GM12878 (cell line): Measurements from ENCODE around the gene B4GALT5. TPM values are rescaled to one million over a fixed set of nuclear protein-coding genes. Genes with fewer than 3 reads are reported as not detected.

ENCODE experiments used
- ATAC-seq: fragments of 200-7000 bp; cut with Tn5 transposase; 3 replicates; pipeline ENCODE4 v1.9.1; 2020; ENCODE audit warnings: mild to moderate bottlenecking, moderate library complexity
- BruUV-seq: library from RNA; stranded (reverse); fragments of 400-500 nt; replicated peaks from 2 replicates; lab custom pipeline; 2021; lab: Mats Ljungman, UMichigan
- CTCF ChIA-PET: fragments of 300-600 bp; sonication (Branson Sonifier 250); formaldehyde crosslinking; extraction: SDS; loops from one replicate; lab custom pipeline; 2021; ENCODE audit warnings: inconsistent platforms; lab: Yijun Ruan, JAX
- POLR2A ChIA-PET: fragments of 350-600 bp; formaldehyde crosslinking; extraction: SDS; loops from one replicate; lab custom pipeline; 2021; ENCODE audit warnings: inconsistent platforms; lab: Charles Lee
- RAD21 ChIA-PET: fragments of 300-600 bp; sonication (Branson Sonifier 250); formaldehyde crosslinking; loops from one replicate; lab custom pipeline; 2023; ENCODE audit warnings: antibody characterized with exemption; ENCODE audit not compliant: unreplicated experiment; lab: Charles Lee
- SMC1A ChIA-PET: fragments of 300-600 bp; sonication (Branson Sonifier 250); formaldehyde crosslinking; loops from one replicate; lab custom pipeline; 2023; ENCODE audit not compliant: unreplicated experiment, uncharacterized antibody; lab: Charles Lee
- DNase-seq: peaks from one replicate; pipeline ENCODE4 v3.0.0-alpha.2; 2011; ENCODE audit warnings: low read depth, low spot score
- FAIRE-seq: peaks from 3 replicates; lab custom pipeline; 2011; peaks lifted over from hg19 to GRCh38; lab: Jason Lieb, UNC
- H2AFZ ChIP-seq: 2 replicates; pipeline ENCODE4 v1.6.0; 2011; ENCODE audit warnings: low read depth, low read length, control low read depth; ENCODE audit not compliant: control insufficient read depth
- H3K27ac ChIP-seq: 2 replicates; pipeline ENCODE4 v1.5.1; 2011; ENCODE audit warnings: control low read depth; ENCODE audit not compliant: control insufficient read depth, insufficient read depth
- H3K27me3 ChIP-seq, 2 experiments: replicated peaks in 1 of 2; 2 replicates each; pipeline versions ENCODE4 v1.6.0 to v1.6.1; 2011; ENCODE audit warnings: low read length in 1 of 2; ENCODE audit not compliant: control insufficient read depth in 2 of 2, insufficient read depth in 2 of 2
- H3K36me3 ChIP-seq, 2 experiments: 2 replicates each; pipeline ENCODE4 v1.5.1; 2011; ENCODE audit warnings: low read length in 1 of 2; ENCODE audit not compliant: control insufficient read depth in 2 of 2, insufficient read depth in 2 of 2
- H3K4me1 ChIP-seq: 2 replicates; pipeline ENCODE4 v1.6.1; 2011; ENCODE audit warnings: mild to moderate bottlenecking, low read length, moderate library complexity, mixed read lengths; ENCODE audit not compliant: control insufficient read depth, insufficient read depth
- H3K4me2 ChIP-seq: 2 replicates; pipeline ENCODE4 v1.6.0; 2011; ENCODE audit warnings: control low read depth; ENCODE audit not compliant: control insufficient read depth, insufficient read depth
- H3K4me3 ChIP-seq: fragments of 200-600 bp; sonication (generic); 2 replicates; pipeline ENCODE4 v1.5.1; 2016
- H3K79me2 ChIP-seq: 2 replicates; pipeline ENCODE4 v1.6.0; 2011; ENCODE audit warnings: low read length; ENCODE audit not compliant: control insufficient read depth, insufficient read depth
- H3K9ac ChIP-seq: 2 replicates; pipeline ENCODE4 v1.8.0; 2011; ENCODE audit warnings: low read length, control low read depth, mixed read lengths; ENCODE audit not compliant: control insufficient read depth, insufficient read depth
- H3K9me3 ChIP-seq: replicated peaks from 3 replicates; pipeline ENCODE4 v1.5.1; 2011; ENCODE audit warnings: mild to moderate bottlenecking, low read length; ENCODE audit not compliant: control insufficient read depth, insufficient read depth
- H4K20me1 ChIP-seq: 2 replicates; pipeline ENCODE4 v1.6.0; 2011; ENCODE audit not compliant: control insufficient read depth, insufficient read depth
- E2F8 ChIP-seq: fragments of 450-650 bp; IDR thresholded peaks from 2 replicates; pipeline ENCODE4 v1.6.1; 2018; ENCODE audit warnings: mild to moderate bottlenecking, low read depth, moderate library complexity; ENCODE audit not compliant: partially characterized antibody
- TCF12 ChIP-seq: IDR thresholded peaks from 2 replicates; pipeline ENCODE4 v1.6.1; 2011; ENCODE audit warnings: low read depth, mild to moderate bottlenecking, low read length
- WGBS: methylation state at CpG from one replicate; pipeline ENCODE4 v1.1.6; 2016; ENCODE audit warnings: low lambda C conversion rate; ENCODE audit not compliant: insufficient replicate concordance, insufficient coverage; ENCODE audit errors: missing lambda C conversion rate; 5-methylcytosine and 5-hydroxymethylcytosine counted together
- in situ Hi-C: fragments of 300-500 bp; cut with MboI; formaldehyde crosslinking; loops from 9 replicates; pipeline ENCODE4 v1.14.3; 2018; ENCODE audit warnings: mixed read lengths
- intact Hi-C: fragments of 100-400 bp; cut with micrococcal nuclease; formaldehyde crosslinking; loops from one replicate; pipeline ENCODE4 v1.14.2; 2022; ENCODE audit not compliant: unreplicated experiment
- polyA plus RNA-seq, 11 experiments: library from polyadenylated mRNA; depleted of rRNA in 4 of 11; unstranded in 6 of 11; stranded (reverse) in 5 of 11; fragments of >200 nt; fragmentation: Nextera tagmentation in 4 of 11; fragmentation: Illumina TruSeq in 1 of 11; extraction: Ambion mirVana in 4 of 11; extraction: Trizol in 1 of 11; gene quantifications; 1 replicate in 1 of 11; 2 replicates in 10 of 11; pipeline versions ENCODE4 v1.2.1 to v1.2.3, GENCODE V29; 2011 to 2016; ENCODE audit warnings: inconsistent platforms in 2 of 11, missing spikeins in 2 of 11, low read depth in 1 of 11
- total RNA-seq, 4 experiments: library from RNA; depleted of rRNA in 3 of 4; stranded (reverse); fragments of >200 nt in 3 of 4; fragmentation: Illumina TruSeq in 1 of 4; extraction: Trizol in 1 of 4; gene quantifications; 2 replicates each; pipeline versions ENCODE4 v1.2.1 to v1.2.3, GENCODE V29; 2013 to 2021
- TF ChIP-seq, protein P1 (sequence below): fragments of 450-650 bp; IDR thresholded peaks from 2 replicates; pipeline ENCODE4 v1.6.1; 2017; ENCODE audit warnings: mild to moderate bottlenecking, moderate library complexity
- TF ChIP-seq, protein P2 (sequence below): fragments of 450-650 bp; IDR thresholded peaks from 2 replicates; pipeline ENCODE4 v1.6.1; 2017; ENCODE audit warnings: antibody characterized with exemption, mild to moderate bottlenecking, moderate library complexity
- TF ChIP-seq, protein P3 (sequence below): IDR thresholded peaks from 2 replicates; pipeline ENCODE4 v1.6.1; 2012; ENCODE audit warnings: improper control_type of control experiment, low read depth, low read length; ENCODE audit not compliant: insufficient replicate concordance

The B4GALT5 gene
- total and polyA plus RNA-seq, 10 of the 15 experiments (the other 5 are each of a cell fraction or from before 2014, with no cell fraction given), result 2.0 to 55.5 (median 20.2) TPM

DNA sequence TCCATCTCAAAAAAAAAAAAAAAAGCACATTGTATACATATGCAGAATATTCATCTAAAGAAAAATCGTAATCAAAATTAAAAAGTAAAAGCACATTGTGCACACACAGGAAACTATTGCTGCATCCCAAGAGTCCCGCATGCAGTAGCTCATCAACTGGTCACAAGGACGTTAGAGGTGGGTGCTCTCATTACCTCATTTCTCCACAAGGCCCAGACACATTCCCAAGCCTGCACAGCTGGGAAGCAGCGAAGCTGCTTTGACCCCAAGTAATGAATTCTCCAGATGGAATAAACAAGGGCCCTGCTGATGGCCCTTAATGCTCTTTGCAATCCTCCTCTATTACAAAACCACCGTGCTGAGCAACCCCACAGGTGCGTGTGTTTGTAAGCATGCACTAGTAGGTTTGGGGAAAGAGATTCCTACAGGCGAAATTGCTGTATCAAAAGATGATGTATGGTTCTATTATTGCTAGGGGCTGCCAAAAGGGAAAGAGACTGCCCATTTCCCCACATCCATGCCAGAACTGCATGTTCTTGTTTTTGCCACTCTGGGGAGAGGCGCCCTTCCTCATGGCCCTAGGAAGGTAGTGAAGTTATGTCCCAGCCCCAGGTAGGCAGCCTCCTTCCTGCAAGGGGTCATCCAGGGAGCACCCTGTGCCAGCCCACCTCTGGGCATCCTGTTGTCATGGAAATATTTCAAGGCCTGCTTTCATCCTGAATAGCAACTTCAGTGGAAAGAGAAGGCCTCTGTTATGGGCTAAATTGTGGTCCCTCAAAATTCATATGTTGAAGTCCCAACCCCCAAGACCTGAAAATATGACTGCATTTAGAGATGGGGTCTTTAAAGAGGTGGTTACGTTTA, 111.1 kb downstream of the B4GALT5 start:
- WGBS, result 49% methylated on average over 8 of the region's 9 CpGs
- Histone ChIP-seq H3K4me3 (no peak overlapping the region), H3K36me3 (no peaks in the 10 kb centered on the region), H3K27me3 (peaks cover 0 to 2% of the 10 kb centered on the region in 2 experiments; a peak in 1 of 4 replicates), H3K4me2 (no peak overlapping the region), H3K27ac (no peak overlapping the region), H3K9me3 (peaks cover 6% of the 10 kb centered on the region; the same call in 2 of the 3 replicates), H3K9ac (no peak overlapping the region), H3K4me1 (peaks cover 5% of the 10 kb centered on the region), H2AFZ (no peak overlapping the region), H3K79me2 (no peaks in the 10 kb centered on the region), H4K20me1 (no peaks in the 10 kb centered on the region)
- ChIA-PET RAD21 (interaction anchor here (0.5 kb wide), 1 partner anchor 24 kb away, joined by 3 read pairs; no protein-coding TSS in a partner anchor), POLR2A (interaction anchor here (0.7 kb wide), 1 partner anchor 49 kb away, joined by 3 read pairs; no protein-coding TSS in a partner anchor), SMC1A (no interaction called here), CTCF (interaction anchor here (0.7 to 8.6 kb wide), 5 partner anchors 58 to 244 kb away, joined by 3 to 148 read pairs (median 6); no protein-coding TSS in a partner anchor)
- in situ Hi-C loops, result no loop called here
- no peak for FAIRE-seq
- BruUV-seq, result no TSS peak
- ATAC-seq, result no peak
- DNase-seq, result no peak
- intact Hi-C loops, result no loop called here
- TF ChIP-seq, protein P1, sequence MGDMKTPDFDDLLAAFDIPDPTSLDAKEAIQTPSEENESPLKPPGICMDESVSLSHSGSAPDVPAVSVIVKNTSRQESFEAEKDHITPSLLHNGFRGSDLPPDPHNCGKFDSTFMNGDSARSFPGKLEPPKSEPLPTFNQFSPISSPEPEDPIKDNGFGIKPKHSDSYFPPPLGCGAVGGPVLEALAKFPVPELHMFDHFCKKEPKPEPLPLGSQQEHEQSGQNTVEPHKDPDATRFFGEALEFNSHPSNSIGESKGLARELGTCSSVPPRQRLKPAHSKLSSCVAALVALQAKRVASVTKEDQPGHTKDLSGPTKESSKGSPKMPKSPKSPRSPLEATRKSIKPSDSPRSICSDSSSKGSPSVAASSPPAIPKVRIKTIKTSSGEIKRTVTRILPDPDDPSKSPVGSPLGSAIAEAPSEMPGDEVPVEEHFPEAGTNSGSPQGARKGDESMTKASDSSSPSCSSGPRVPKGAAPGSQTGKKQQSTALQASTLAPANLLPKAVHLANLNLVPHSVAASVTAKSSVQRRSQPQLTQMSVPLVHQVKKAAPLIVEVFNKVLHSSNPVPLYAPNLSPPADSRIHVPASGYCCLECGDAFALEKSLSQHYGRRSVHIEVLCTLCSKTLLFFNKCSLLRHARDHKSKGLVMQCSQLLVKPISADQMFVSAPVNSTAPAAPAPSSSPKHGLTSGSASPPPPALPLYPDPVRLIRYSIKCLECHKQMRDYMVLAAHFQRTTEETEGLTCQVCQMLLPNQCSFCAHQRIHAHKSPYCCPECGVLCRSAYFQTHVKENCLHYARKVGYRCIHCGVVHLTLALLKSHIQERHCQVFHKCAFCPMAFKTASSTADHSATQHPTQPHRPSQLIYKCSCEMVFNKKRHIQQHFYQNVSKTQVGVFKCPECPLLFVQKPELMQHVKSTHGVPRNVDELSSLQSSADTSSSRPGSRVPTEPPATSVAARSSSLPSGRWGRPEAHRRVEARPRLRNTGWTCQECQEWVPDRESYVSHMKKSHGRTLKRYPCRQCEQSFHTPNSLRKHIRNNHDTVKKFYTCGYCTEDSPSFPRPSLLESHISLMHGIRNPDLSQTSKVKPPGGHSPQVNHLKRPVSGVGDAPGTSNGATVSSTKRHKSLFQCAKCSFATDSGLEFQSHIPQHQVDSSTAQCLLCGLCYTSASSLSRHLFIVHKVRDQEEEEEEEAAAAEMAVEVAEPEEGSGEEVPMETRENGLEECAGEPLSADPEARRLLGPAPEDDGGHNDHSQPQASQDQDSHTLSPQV, result no peak
- TF ChIP-seq, protein P2, sequence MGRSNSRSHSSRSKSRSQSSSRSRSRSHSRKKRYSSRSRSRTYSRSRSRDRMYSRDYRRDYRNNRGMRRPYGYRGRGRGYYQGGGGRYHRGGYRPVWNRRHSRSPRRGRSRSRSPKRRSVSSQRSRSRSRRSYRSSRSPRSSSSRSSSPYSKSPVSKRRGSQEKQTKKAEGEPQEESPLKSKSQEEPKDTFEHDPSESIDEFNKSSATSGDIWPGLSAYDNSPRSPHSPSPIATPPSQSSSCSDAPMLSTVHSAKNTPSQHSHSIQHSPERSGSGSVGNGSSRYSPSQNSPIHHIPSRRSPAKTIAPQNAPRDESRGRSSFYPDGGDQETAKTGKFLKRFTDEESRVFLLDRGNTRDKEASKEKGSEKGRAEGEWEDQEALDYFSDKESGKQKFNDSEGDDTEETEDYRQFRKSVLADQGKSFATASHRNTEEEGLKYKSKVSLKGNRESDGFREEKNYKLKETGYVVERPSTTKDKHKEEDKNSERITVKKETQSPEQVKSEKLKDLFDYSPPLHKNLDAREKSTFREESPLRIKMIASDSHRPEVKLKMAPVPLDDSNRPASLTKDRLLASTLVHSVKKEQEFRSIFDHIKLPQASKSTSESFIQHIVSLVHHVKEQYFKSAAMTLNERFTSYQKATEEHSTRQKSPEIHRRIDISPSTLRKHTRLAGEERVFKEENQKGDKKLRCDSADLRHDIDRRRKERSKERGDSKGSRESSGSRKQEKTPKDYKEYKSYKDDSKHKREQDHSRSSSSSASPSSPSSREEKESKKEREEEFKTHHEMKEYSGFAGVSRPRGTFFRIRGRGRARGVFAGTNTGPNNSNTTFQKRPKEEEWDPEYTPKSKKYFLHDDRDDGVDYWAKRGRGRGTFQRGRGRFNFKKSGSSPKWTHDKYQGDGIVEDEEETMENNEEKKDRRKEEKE, result no peak
- no peak for TF ChIP-seq TCF12
- TF ChIP-seq, protein P3, sequence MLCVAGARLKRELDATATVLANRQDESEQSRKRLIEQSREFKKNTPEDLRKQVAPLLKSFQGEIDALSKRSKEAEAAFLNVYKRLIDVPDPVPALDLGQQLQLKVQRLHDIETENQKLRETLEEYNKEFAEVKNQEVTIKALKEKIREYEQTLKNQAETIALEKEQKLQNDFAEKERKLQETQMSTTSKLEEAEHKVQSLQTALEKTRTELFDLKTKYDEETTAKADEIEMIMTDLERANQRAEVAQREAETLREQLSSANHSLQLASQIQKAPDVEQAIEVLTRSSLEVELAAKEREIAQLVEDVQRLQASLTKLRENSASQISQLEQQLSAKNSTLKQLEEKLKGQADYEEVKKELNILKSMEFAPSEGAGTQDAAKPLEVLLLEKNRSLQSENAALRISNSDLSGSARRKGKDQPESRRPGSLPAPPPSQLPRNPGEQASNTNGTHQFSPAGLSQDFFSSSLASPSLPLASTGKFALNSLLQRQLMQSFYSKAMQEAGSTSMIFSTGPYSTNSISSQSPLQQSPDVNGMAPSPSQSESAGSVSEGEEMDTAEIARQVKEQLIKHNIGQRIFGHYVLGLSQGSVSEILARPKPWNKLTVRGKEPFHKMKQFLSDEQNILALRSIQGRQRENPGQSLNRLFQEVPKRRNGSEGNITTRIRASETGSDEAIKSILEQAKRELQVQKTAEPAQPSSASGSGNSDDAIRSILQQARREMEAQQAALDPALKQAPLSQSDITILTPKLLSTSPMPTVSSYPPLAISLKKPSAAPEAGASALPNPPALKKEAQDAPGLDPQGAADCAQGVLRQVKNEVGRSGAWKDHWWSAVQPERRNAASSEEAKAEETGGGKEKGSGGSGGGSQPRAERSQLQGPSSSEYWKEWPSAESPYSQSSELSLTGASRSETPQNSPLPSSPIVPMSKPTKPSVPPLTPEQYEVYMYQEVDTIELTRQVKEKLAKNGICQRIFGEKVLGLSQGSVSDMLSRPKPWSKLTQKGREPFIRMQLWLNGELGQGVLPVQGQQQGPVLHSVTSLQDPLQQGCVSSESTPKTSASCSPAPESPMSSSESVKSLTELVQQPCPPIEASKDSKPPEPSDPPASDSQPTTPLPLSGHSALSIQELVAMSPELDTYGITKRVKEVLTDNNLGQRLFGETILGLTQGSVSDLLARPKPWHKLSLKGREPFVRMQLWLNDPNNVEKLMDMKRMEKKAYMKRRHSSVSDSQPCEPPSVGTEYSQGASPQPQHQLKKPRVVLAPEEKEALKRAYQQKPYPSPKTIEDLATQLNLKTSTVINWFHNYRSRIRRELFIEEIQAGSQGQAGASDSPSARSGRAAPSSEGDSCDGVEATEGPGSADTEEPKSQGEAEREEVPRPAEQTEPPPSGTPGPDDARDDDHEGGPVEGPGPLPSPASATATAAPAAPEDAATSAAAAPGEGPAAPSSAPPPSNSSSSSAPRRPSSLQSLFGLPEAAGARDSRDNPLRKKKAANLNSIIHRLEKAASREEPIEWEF, result no peak
- TF ChIP-seq E2F8, result no peak
